PC-3 (cell line): ENCODE results near the gene TMEM131.

Source experiments
- EZH2 ChIP-seq: fragments of 300-600 bp; sonication (generic); IDR thresholded peaks from one replicate; pipeline ENCODE4 v1.6.1; 2017; ENCODE audit warnings: antibody characterized with exemption, mild to moderate bottlenecking, low read length; ENCODE audit not compliant: unreplicated experiment
- EZH2phosphoT487 ChIP-seq: fragments of 300-600 bp; sonication (generic); IDR thresholded peaks from 2 replicates; pipeline ENCODE4 v1.6.1; 2018; ENCODE audit warnings: mild to moderate bottlenecking, antibody characterized with exemption, low read length, borderline replicate concordance
- TF ChIP-seq, protein P1 (sequence below): fragments of 300-600 bp; sonication (generic); conservative IDR thresholded peaks from 2 replicates; pipeline ENCODE4 v1.5.1; 2017; ENCODE audit warnings: antibody characterized with exemption, low read depth, mild to moderate bottlenecking, low read length

DNA sequence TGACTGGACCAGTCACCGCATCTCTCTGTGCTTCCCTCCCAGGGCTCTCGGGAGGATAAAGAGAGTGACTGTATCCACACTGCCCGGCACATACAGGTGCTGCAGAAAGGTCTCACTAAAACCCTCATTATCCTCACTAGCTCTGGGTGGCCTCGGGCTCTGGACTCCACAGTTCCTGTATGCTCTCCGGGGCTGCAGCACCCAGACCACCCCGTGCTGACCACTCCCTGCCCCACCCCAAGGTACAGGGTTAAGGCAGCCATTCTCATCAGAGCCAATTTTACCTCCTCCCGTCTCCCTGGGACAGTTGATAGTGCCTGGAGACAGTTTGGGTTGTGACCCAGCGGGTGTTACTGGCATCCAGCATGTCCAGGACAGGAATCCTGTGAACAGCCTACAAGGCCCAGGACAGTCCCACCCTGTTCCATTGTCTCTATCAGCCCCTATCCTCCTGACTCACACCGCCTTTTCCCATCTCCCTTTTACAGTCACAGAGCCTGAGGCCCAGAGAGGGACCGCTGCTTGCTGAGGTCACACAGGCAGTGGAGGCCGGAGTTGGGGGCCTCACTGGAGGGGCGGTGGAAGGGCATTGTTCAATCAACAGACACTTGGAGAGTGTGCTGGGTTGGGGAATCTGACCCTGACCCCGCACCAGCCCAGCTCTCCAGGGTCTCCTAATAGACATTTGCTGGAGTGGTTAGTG lies 280.6 kb downstream of the TMEM131 start:
- TF ChIP-seq, protein P1, sequence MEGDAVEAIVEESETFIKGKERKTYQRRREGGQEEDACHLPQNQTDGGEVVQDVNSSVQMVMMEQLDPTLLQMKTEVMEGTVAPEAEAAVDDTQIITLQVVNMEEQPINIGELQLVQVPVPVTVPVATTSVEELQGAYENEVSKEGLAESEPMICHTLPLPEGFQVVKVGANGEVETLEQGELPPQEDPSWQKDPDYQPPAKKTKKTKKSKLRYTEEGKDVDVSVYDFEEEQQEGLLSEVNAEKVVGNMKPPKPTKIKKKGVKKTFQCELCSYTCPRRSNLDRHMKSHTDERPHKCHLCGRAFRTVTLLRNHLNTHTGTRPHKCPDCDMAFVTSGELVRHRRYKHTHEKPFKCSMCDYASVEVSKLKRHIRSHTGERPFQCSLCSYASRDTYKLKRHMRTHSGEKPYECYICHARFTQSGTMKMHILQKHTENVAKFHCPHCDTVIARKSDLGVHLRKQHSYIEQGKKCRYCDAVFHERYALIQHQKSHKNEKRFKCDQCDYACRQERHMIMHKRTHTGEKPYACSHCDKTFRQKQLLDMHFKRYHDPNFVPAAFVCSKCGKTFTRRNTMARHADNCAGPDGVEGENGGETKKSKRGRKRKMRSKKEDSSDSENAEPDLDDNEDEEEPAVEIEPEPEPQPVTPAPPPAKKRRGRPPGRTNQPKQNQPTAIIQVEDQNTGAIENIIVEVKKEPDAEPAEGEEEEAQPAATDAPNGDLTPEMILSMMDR = no peak
- TF ChIP-seq EZH2 (no peak), EZH2phosphoT487 (no peak)
